ENCODE data around the gene CMC1.
"Not testable (repeated sequence)": the region's sequence is repeated elsewhere in the genome, so short reads cannot be mapped to it uniquely, and the experiment has no call there.

Gene CMC1

GRCh38 chr3:28241221-28242160 is at the start of gene CMC1:
Gene CMC1, plus strand, starts transcription at chr3:28241619. Its CDS starts 175 bp downstream, at chr3:28241794.
- Mint-ChIP-seq H3K4me3 (peak within 1 kb of the TSS; percentile 85), H3K9me3 (no peaks in the 10 kb centered on the region), H3K36me3 (ENCODE audit: low read depth) (peaks cover 23% of the 10 kb centered on the region), H3K4me1 (ENCODE audit: low read depth) (peaks cover 44% of the 10 kb centered on the region), H3K27me3 (peaks cover under 1% of the 10 kb centered on the region), H3K27ac (peak within 1 kb of the TSS; percentile 92)
- intact Hi-C loops (cut with micrococcal nuclease): loop anchor here (10.0 kb wide), 1 partner anchor 87 kb away; no protein-coding TSS in a partner anchor

- H3K4me1 Mint-ChIP-seq (ENCODE audit: low read depth): no peaks in the 10 kb centered on the region
- H3K4me3 Mint-ChIP-seq: no peak overlapping the region
- no peak overlapping the region for H3K27ac Mint-ChIP-seq
- H3K9me3 Mint-ChIP-seq: peaks cover 14% of the 10 kb centered on the region
- intact Hi-C loops (cut with micrococcal nuclease): no loop called here
- no peaks in the 10 kb centered on the region for H3K27me3 Mint-ChIP-seq
- H3K36me3 Mint-ChIP-seq (ENCODE audit: low read depth): no peaks in the 10 kb centered on the region
Measured at GRCh38 chr3:28198161-28198560, 43.3 kb upstream of the CMC1 start.

- H3K27ac Mint-ChIP-seq: no peak overlapping the region
- intact Hi-C loops (cut with micrococcal nuclease): no loop called here
- no peak overlapping the region for H3K4me3 Mint-ChIP-seq
- no peaks in the 10 kb centered on the region for H3K36me3 Mint-ChIP-seq (ENCODE audit: low read depth)
- no peaks in the 10 kb centered on the region for H3K27me3 Mint-ChIP-seq
- peaks cover 14% of the 10 kb centered on the region for H3K9me3 Mint-ChIP-seq
- no peaks in the 10 kb centered on the region for H3K4me1 Mint-ChIP-seq (ENCODE audit: low read depth)
Measured at GRCh38 chr3:28198974-28199373, 42.4 kb upstream of the CMC1 start.

GRCh38 chr3:28199643-28200042 is 41.8 kb upstream of the CMC1 start:
- H3K4me1 Mint-ChIP-seq (ENCODE audit: low read depth); H3K27me3 Mint-ChIP-seq; H3K27ac Mint-ChIP-seq; H3K36me3 Mint-ChIP-seq (ENCODE audit: low read depth); intact Hi-C loops (cut with micrococcal nuclease); H3K4me3 Mint-ChIP-seq: not testable (repeated sequence)
- peaks cover 14% of the 10 kb centered on the region for H3K9me3 Mint-ChIP-seq

GRCh38 chr3:28200366-28200848 is 41.0 kb upstream of the CMC1 start:
- Mint-ChIP-seq H3K4me3 (peak overlapping the region; percentile 58), H3K9me3 (peaks cover 14% of the 10 kb centered on the region)
- H3K4me1 Mint-ChIP-seq (ENCODE audit: low read depth); H3K27me3 Mint-ChIP-seq; H3K36me3 Mint-ChIP-seq (ENCODE audit: low read depth); intact Hi-C loops (cut with micrococcal nuclease); H3K27ac Mint-ChIP-seq: not testable (repeated sequence)

GRCh38 chr3:28206479-28206878 is 34.9 kb upstream of the CMC1 start:
- Mint-ChIP-seq H3K36me3 (ENCODE audit: low read depth) (no peaks in the 10 kb centered on the region), H3K9me3 (no peaks in the 10 kb centered on the region), H3K27me3 (no peaks in the 10 kb centered on the region), H3K4me3 (no peak overlapping the region), H3K27ac (no peak overlapping the region), H3K4me1 (ENCODE audit: low read depth) (no peaks in the 10 kb centered on the region)
- intact Hi-C loops (cut with micrococcal nuclease): no loop called here

- Mint-ChIP-seq H3K4me3 (no peak overlapping the region), H3K27me3 (no peaks in the 10 kb centered on the region), H3K27ac (no peak overlapping the region), H3K36me3 (ENCODE audit: low read depth) (no peaks in the 10 kb centered on the region), H3K9me3 (no peaks in the 10 kb centered on the region), H3K4me1 (ENCODE audit: low read depth) (no peaks in the 10 kb centered on the region)
- intact Hi-C loops (cut with micrococcal nuclease): no loop called here
Measured at GRCh38 chr3:28207000-28207733, 34.3 kb upstream of the CMC1 start.

GRCh38 chr3:28210968-28211713 is 30.3 kb upstream of the CMC1 start:
- no peaks in the 10 kb centered on the region for H3K27me3 Mint-ChIP-seq
- no peak overlapping the region for H3K4me3 Mint-ChIP-seq
- H3K36me3 Mint-ChIP-seq (ENCODE audit: low read depth): no peaks in the 10 kb centered on the region
- intact Hi-C loops (cut with micrococcal nuclease): no loop called here
- H3K27ac Mint-ChIP-seq: no peak overlapping the region
- no peaks in the 10 kb centered on the region for H3K4me1 Mint-ChIP-seq (ENCODE audit: low read depth)
- peaks cover 24% of the 10 kb centered on the region for H3K9me3 Mint-ChIP-seq

GRCh38 chr3:28212681-28213080 is 28.7 kb upstream of the CMC1 start:
- Mint-ChIP-seq H3K36me3 (ENCODE audit: low read depth) (no peaks in the 10 kb centered on the region), H3K4me1 (ENCODE audit: low read depth) (no peaks in the 10 kb centered on the region), H3K27ac (no peak overlapping the region), H3K9me3 (peaks cover 24% of the 10 kb centered on the region), H3K27me3 (no peaks in the 10 kb centered on the region), H3K4me3 (no peak overlapping the region)
- intact Hi-C loops (cut with micrococcal nuclease): no loop called here

GRCh38 chr3:28215407-28215806 is 26.0 kb upstream of the CMC1 start:
- no peaks in the 10 kb centered on the region for H3K36me3 Mint-ChIP-seq (ENCODE audit: low read depth)
- intact Hi-C loops (cut with micrococcal nuclease): no loop called here
- H3K4me3 Mint-ChIP-seq: no peak overlapping the region
- H3K27ac Mint-ChIP-seq: no peak overlapping the region
- H3K4me1 Mint-ChIP-seq (ENCODE audit: low read depth): no peaks in the 10 kb centered on the region
- H3K9me3 Mint-ChIP-seq: peaks cover 36% of the 10 kb centered on the region
- no peaks in the 10 kb centered on the region for H3K27me3 Mint-ChIP-seq

- Mint-ChIP-seq H3K27me3 (no peaks in the 10 kb centered on the region), H3K27ac (no peak overlapping the region), H3K36me3 (ENCODE audit: low read depth) (no peaks in the 10 kb centered on the region), H3K4me1 (ENCODE audit: low read depth) (no peaks in the 10 kb centered on the region), H3K4me3 (no peak overlapping the region), H3K9me3 (peaks cover 41% of the 10 kb centered on the region)
- intact Hi-C loops (cut with micrococcal nuclease): no loop called here
Measured at GRCh38 chr3:28218071-28218916, 23.1 kb upstream of the CMC1 start.

GRCh38 chr3:28218917-28219198 is 22.6 kb upstream of the CMC1 start:
- Mint-ChIP-seq H3K27me3 (no peaks in the 10 kb centered on the region), H3K9me3 (peaks cover 36% of the 10 kb centered on the region), H3K4me1 (ENCODE audit: low read depth) (no peaks in the 10 kb centered on the region), H3K27ac (no peak overlapping the region), H3K36me3 (ENCODE audit: low read depth) (no peaks in the 10 kb centered on the region), H3K4me3 (no peak overlapping the region)
- intact Hi-C loops (cut with micrococcal nuclease): no loop called here

- intact Hi-C loops (cut with micrococcal nuclease): no loop called here
- Mint-ChIP-seq H3K4me3 (no peak overlapping the region), H3K9me3 (peaks cover 14% of the 10 kb centered on the region), H3K27ac (no peak overlapping the region), H3K27me3 (no peaks in the 10 kb centered on the region), H3K36me3 (ENCODE audit: low read depth) (no peaks in the 10 kb centered on the region), H3K4me1 (ENCODE audit: low read depth) (no peaks in the 10 kb centered on the region)
Measured at GRCh38 chr3:28224430-28224829, 17.0 kb upstream of the CMC1 start.
